Astrocyte (in vitro differentiated cells and primary cell): ENCODE measurements around the gene INPP4B. TPM values are rescaled to one million over a fixed set of nuclear protein-coding genes. Genes with fewer than 3 reads are reported as not detected.

Source experiments
- DNase-seq: peaks from one replicate; pipeline ENCODE4 v3.0.0-alpha.2; 2010; ENCODE audit warnings: low read depth
- FAIRE-seq: peaks from 2 replicates; lab custom pipeline; 2011; peaks lifted over from hg19 to GRCh38; lab: Jason Lieb, UNC
- H2AFZ ChIP-seq: 2 replicates; pipeline ENCODE4 v1.6.0; 2012; ENCODE audit warnings: low read depth, low read length, inconsistent platforms
- H3K27ac ChIP-seq: 2 replicates; pipeline ENCODE4 v1.5.1; 2011; ENCODE audit warnings: low read depth, low read length, inconsistent platforms
- H3K27me3 ChIP-seq: 2 replicates; pipeline ENCODE4 v1.6.0; 2011; ENCODE audit warnings: low read length, inconsistent platforms; ENCODE audit not compliant: insufficient read depth
- H3K36me3 ChIP-seq: 2 replicates; pipeline ENCODE4 v1.5.1; 2011; ENCODE audit warnings: low read length, inconsistent platforms; ENCODE audit not compliant: insufficient read depth
- H3K4me1 ChIP-seq: 2 replicates; pipeline ENCODE4 v1.5.1; 2011; ENCODE audit warnings: low read length, inconsistent platforms; ENCODE audit not compliant: insufficient read depth
- H3K4me2 ChIP-seq: 2 replicates; pipeline ENCODE4 v1.6.0; 2012; ENCODE audit warnings: low read length, inconsistent platforms
- H3K4me3 ChIP-seq: 2 replicates; pipeline ENCODE4 v1.5.1; 2011; ENCODE audit warnings: low read depth, mild to moderate bottlenecking, low read length, inconsistent platforms; ENCODE audit not compliant: insufficient read depth
- H3K79me2 ChIP-seq: 2 replicates; pipeline ENCODE4 v1.6.0; 2012; ENCODE audit warnings: mild to moderate bottlenecking, low read length, inconsistent platforms; ENCODE audit not compliant: insufficient read depth
- H3K9ac ChIP-seq: 2 replicates; pipeline ENCODE4 v1.6.0; 2012; ENCODE audit warnings: mild to moderate bottlenecking, low read length, inconsistent platforms
- H3K9me3 ChIP-seq: 2 replicates; pipeline ENCODE4 v1.5.1; 2012; ENCODE audit warnings: low read depth, mild to moderate bottlenecking, low read length, inconsistent platforms; ENCODE audit not compliant: insufficient read depth
- H4K20me1 ChIP-seq: 2 replicates; pipeline ENCODE4 v1.6.0; 2012; ENCODE audit warnings: low read length, inconsistent platforms; ENCODE audit not compliant: insufficient read depth
- H3K27ac Mint-ChIP-seq: one replicate; pipeline ENCODE4 v1.8.0; 2021; ENCODE audit warnings: mild to moderate bottlenecking, mixed read lengths; ENCODE audit not compliant: unreplicated experiment
- H3K27me3 Mint-ChIP-seq: one replicate; pipeline ENCODE4 v1.8.0; 2021; ENCODE audit warnings: low read depth, mixed read lengths; ENCODE audit not compliant: unreplicated experiment
- H3K36me3 Mint-ChIP-seq: one replicate; pipeline ENCODE4 v1.8.0; 2021; ENCODE audit warnings: low read depth, mixed read lengths; ENCODE audit not compliant: unreplicated experiment
- H3K4me1 Mint-ChIP-seq: one replicate; pipeline ENCODE4 v1.8.0; 2021; ENCODE audit warnings: low read depth, mixed read lengths; ENCODE audit not compliant: unreplicated experiment
- H3K4me3 Mint-ChIP-seq: one replicate; pipeline ENCODE4 v1.8.0; 2021; ENCODE audit warnings: mild to moderate bottlenecking, moderate library complexity, mixed read lengths; ENCODE audit not compliant: unreplicated experiment
- H3K9me3 Mint-ChIP-seq: one replicate; pipeline ENCODE4 v1.8.0; 2021; ENCODE audit warnings: mild to moderate bottlenecking, mixed read lengths; ENCODE audit not compliant: unreplicated experiment
- EZH2 ChIP-seq: IDR thresholded peaks from 2 replicates; pipeline ENCODE4 v1.6.1; 2012; ENCODE audit warnings: mild to moderate bottlenecking, low read length, inconsistent platforms; ENCODE audit not compliant: insufficient read depth
- total RNA-seq: library from RNA; stranded (reverse); gene quantifications from 2 replicates; pipeline ENCODE4 v1.2.1, GENCODE V29; 2021
- TF ChIP-seq, protein P1 (sequence below): IDR thresholded peaks from 2 replicates; pipeline ENCODE4 v1.5.1; 2011; ENCODE audit warnings: low read depth, mild to moderate bottlenecking, inconsistent platforms, low read length, moderate library complexity; ENCODE audit not compliant: insufficient read depth

Gene INPP4B
- total RNA-seq, 1 donor from 2014 or later: 2.8 TPM

DNA sequence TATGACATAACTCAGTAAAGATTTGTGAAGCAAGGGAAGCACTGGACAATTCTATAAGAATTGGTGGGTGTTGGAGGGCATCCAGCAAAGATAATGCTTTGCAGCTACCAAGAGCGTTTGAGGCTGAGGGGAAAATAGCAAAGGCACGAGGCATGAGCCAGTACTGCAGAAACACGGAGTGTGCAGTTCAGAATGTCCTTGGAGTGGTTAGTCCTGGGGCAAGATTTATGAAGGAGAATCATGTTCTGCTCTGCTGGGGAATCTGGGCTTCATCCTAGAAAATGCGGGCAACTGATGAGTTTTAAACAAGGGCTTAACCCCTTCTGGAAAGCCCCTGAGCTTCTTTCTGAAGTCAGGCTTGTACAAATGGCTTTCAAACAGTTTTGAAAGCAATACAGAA is 757.2 kb downstream of the INPP4B start:
- Histone ChIP-seq H3K27me3 (no peaks in the 10 kb centered on the region), H3K36me3 (no peaks in the 10 kb centered on the region), H3K79me2 (no peaks in the 10 kb centered on the region), H3K4me1 (peaks cover 28% of the 10 kb centered on the region), H3K4me3 (no peak overlapping the region), H3K9me3 (no peaks in the 10 kb centered on the region), H3K9ac (no peak overlapping the region), H4K20me1 (no peaks in the 10 kb centered on the region), H3K27ac (no peak overlapping the region), H2AFZ (peak overlapping the region; percentile 1), H3K4me2 (peak overlapping the region; percentile 18)
- no peaks in the 10 kb centered on the region for H3K36me3 Mint-ChIP-seq
- no peak overlapping the region for H3K4me3 Mint-ChIP-seq
- H3K4me1 Mint-ChIP-seq: peaks cover 4% of the 10 kb centered on the region
- FAIRE-seq (no peak), DNase-seq (peak; percentile 69)
- no peak overlapping the region for H3K27ac Mint-ChIP-seq
- TF ChIP-seq, protein P1, sequence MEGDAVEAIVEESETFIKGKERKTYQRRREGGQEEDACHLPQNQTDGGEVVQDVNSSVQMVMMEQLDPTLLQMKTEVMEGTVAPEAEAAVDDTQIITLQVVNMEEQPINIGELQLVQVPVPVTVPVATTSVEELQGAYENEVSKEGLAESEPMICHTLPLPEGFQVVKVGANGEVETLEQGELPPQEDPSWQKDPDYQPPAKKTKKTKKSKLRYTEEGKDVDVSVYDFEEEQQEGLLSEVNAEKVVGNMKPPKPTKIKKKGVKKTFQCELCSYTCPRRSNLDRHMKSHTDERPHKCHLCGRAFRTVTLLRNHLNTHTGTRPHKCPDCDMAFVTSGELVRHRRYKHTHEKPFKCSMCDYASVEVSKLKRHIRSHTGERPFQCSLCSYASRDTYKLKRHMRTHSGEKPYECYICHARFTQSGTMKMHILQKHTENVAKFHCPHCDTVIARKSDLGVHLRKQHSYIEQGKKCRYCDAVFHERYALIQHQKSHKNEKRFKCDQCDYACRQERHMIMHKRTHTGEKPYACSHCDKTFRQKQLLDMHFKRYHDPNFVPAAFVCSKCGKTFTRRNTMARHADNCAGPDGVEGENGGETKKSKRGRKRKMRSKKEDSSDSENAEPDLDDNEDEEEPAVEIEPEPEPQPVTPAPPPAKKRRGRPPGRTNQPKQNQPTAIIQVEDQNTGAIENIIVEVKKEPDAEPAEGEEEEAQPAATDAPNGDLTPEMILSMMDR: no peak
- TF ChIP-seq EZH2: no peak
- H3K9me3 Mint-ChIP-seq: no peaks in the 10 kb centered on the region
- H3K27me3 Mint-ChIP-seq: no peaks in the 10 kb centered on the region

DNA sequence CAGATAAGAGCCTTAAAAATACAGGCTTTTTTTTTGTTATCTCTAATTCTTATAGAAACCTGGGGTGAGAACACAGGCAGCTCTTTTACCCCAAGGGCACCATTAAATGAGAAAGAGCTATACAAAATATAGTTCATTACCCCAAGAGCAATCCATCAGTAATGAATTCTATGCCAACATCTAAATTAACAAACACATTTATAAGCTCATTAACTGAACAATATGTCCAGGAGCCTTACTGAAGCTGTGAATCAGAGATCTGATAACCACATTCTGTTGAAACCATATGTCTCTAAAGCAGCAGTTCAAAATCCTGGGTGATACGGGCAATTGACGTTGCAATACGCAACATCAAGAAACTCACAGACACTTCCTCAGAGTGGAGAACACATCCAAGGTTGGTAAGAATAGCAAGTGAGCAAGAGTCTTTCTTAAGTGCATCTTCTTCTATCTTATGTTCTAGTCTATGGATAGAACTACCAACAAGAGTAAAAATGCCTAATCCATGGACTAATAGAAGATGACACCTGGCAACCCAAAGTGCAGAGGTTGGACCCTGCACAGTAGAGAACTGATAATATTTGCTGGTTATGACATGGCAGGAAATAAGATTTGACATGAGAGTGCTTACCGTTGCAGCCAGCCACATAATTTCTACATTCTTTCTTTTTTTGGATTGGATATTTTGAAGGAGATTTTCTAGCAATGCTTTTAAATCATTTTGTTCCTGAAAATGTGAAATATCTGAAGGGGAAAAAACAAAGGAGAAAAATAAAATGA is 760.4 kb downstream of the INPP4B start:
- Histone ChIP-seq H3K79me2 (no peaks in the 10 kb centered on the region), H3K9ac (no peak overlapping the region), H2AFZ (no peak overlapping the region), H3K36me3 (no peaks in the 10 kb centered on the region), H3K27me3 (no peaks in the 10 kb centered on the region), H3K4me3 (no peak overlapping the region), H4K20me1 (no peaks in the 10 kb centered on the region), H3K4me2 (no peak overlapping the region), H3K27ac (no peak overlapping the region), H3K4me1 (peaks cover 16% of the 10 kb centered on the region), H3K9me3 (no peaks in the 10 kb centered on the region)
- no peak overlapping the region for H3K27ac Mint-ChIP-seq
- no peak for TF ChIP-seq EZH2
- TF ChIP-seq, protein P1: no peak
- DNase-seq (no peak), FAIRE-seq (peak; percentile 13)
- H3K4me3 Mint-ChIP-seq: no peak overlapping the region
- H3K36me3 Mint-ChIP-seq: no peaks in the 10 kb centered on the region
- no peaks in the 10 kb centered on the region for H3K27me3 Mint-ChIP-seq
- no peaks in the 10 kb centered on the region for H3K9me3 Mint-ChIP-seq
- H3K4me1 Mint-ChIP-seq: peaks cover 10% of the 10 kb centered on the region

DNA sequence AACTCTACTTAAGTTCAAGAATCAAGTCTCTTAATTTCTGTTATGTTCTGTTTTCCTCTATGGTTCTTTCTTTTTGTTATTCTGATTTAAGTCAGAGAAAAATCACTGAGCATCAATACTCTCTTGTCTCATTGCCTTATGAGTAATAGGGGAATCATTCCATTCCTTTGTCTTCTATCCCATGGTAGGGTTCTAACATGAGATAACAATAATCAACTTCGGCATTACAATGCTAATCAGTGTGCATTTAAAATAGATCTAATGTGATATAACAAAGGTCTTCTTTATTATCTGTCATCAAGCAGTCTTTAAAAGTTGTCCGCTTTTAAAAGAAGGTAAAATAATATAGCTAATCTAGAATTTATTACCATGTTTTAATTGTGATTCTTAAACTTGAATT is 762.8 kb downstream of the INPP4B start:
- Histone ChIP-seq H2AFZ (no peak overlapping the region), H3K36me3 (no peaks in the 10 kb centered on the region), H3K27ac (no peak overlapping the region), H4K20me1 (no peaks in the 10 kb centered on the region), H3K79me2 (no peaks in the 10 kb centered on the region), H3K27me3 (no peaks in the 10 kb centered on the region), H3K4me1 (no peaks in the 10 kb centered on the region), H3K4me2 (no peak overlapping the region), H3K9ac (no peak overlapping the region), H3K4me3 (no peak overlapping the region), H3K9me3 (no peaks in the 10 kb centered on the region)
- no peaks in the 10 kb centered on the region for H3K36me3 Mint-ChIP-seq
- FAIRE-seq (no peak), DNase-seq (peak; percentile 34)
- TF ChIP-seq, protein P1: no peak
- TF ChIP-seq EZH2: no peak
- H3K27me3 Mint-ChIP-seq: no peaks in the 10 kb centered on the region
- H3K4me3 Mint-ChIP-seq: no peak overlapping the region
- H3K9me3 Mint-ChIP-seq: no peaks in the 10 kb centered on the region
- H3K27ac Mint-ChIP-seq: no peak overlapping the region
- H3K4me1 Mint-ChIP-seq: peaks cover 8% of the 10 kb centered on the region
